ENCODE results near the gene ATXN3L.
"Not testable (repeated sequence)": the region's sequence is repeated elsewhere in the genome, so short reads cannot be mapped to it uniquely, and the experiment has no call there.

Gene ATXN3L

DNA sequence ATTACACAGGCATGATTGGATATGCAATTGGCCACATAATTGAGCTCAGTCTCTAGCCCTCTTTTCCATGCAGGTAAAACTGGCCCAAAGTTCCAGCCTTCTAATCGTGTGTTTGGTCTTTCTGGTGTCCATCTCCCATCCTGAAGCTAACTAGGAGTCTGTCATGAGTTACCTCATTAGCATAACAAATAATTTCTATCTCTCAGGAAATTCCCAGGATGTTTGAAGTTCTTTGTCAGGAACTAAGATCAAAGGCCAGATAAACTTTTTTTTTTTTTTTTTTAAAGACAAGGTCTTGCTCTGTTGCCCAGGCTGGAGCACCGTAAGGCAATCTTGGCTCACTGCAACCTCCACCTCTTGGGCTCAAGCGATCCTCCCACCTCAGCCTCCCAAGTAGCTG, 15.8 kb downstream of the ATXN3L start:
- DNase-seq: no peak

DNA sequence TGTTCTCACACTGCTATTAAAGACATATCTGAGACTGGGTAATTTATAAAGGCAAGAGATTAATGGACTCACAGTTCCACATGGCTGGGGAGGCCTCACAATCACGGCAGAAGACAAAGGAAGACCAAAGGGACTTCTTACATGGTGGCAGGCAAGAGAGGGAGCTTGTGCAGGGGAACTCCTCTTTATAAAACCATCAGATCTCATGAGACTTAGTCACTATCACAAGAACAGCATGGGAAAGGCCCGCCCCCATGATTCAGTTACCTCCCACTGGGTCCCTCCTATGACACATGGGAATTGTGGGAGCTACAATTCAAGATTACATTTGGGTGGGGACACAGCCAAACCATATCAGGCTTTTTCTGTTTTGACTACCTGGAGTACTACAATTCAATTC, 16.6 kb downstream of the ATXN3L start:
- DNase-seq: not testable (repeated sequence)

GRCh38 chrX:13298836-13299235, 21.0 kb downstream of the ATXN3L start:
- DNase-seq: no peak

DNA sequence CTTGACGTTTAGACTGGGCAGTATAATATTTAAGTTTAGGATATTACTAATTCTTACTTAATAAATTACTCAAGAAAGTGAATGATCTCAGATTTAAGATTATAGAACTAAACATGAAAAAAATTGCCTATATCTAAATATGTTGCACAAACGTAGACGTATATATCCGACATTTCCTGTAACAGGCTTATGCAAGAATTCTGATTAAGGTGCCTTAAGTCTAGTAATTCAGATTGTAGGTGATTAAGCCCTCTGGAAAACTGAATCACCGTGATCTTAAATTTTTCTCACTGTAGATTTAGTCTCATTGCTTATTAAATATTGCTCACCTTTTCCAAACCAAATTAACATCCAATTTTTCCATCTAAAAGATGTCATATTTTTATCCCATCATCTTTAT, 24.0 kb downstream of the ATXN3L start:
- no peak for DNase-seq

DNA sequence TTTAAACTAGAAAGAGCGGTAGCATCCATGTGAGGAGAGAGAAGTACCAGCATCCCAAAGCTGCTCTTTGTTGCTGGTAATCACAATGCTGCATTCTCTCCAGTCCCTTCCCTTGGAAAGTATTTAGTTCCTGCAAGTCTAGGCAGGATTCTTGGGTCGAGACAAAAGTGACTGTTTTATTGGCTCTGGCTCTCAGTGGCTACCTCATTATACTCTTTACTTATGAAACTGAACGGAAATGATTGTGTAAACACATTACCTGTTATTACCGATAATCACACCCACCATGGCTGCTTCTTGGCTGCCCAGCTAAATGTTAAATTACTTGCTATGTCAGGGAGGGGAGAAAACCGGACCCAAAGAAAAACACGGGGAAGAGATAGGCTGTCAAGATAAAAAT, 26.2 kb downstream of the ATXN3L start:
- no peak for DNase-seq

DNA sequence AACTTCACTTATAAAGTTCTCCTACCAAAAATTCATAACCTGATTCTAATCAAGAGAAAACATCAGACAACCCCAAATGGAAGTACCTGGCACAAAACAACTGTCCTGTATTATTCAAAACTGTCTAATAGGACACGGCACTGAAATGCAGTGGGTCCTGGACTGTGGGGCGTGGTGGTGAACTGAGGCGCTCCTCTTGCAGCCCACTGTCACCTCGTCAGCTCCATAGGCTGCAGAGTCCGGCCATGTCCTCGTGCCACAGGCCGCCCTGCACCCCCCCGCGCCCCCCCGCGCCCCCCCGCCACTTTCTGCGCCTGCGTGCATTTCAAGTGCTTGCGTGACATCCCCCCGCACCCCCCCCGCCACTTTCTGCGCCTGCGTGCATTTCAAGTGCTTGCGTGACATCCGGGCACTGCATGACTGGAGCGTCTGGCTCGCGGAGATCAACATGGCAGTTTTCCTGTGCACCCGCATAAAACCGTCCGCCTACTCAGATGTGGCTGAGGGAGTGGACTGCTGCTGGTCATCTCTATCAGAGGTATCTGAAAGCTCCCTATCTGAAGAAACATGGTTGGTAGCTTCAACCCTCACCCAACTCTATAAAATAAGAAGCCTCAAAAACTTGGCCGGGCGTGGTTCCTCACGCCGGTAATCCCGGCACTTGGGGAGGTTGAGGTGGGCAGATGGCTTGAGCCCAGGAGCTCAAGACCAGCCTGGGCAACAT, 28.8 kb downstream of the ATXN3L start:
- no peak for DNase-seq

DNA sequence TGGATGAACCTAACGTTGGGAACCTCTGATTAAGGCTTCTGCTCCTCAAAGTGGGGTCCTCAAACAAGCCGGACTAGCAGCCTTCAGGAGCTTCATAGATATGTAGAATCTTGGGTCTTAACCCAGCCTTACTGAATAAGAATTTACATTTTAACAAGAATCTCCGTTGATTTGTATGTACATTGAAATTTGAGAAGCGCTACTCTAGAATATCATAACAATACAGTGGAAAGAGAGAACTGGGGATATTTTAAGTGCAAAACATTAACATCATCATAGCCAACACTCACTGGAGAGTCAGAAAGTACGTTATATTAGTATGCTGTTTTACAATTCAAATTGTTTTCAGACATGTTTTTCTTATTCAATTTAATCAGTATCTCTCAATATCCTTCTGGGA, 31.2 kb downstream of the ATXN3L start:
- no peak for DNase-seq

- DNase-seq: no peak
Measured at GRCh38 chrX:13287816-13288215, 32.0 kb downstream of the ATXN3L start.

DNA sequence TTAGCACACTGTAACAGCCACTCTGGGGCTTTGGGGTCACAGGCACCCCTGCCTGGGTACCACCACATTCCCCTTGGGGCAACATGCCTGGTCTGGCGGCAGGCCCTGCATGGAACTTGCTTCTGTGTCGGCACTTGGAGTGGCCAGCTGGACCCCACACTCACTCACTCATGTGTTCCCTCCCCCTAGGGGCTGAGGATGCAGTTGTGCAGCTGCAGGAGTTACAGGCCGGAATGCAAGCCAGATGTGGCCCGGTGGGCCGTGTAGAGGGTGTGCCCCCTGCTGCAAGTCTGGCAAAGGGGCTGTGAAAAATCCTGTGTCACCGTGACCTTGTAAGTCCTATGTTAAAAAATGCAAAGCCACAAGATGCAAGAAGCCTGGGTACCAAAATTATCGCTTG, 34.2 kb downstream of the ATXN3L start:
- no peak for DNase-seq

DNA sequence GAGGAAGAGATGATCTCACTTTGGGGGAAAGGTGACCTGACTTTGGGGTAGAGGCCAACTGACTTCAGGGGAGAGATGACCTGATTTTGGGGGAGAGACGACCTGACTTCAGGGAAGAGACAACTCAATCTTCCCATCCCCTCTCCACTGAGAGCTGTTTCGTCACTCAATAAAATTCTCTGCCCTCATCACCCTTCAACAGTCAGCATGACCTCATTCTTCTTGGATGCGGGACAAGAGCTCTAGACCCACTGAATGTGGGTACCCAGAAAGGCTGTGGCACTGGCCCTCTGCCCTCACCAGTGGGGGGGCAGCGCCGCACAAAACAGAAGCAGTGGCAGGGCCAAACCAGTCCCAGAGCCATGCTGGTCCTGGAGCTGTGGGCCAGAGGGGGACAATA, 34.6 kb downstream of the ATXN3L start:
- no peak for DNase-seq

DNA sequence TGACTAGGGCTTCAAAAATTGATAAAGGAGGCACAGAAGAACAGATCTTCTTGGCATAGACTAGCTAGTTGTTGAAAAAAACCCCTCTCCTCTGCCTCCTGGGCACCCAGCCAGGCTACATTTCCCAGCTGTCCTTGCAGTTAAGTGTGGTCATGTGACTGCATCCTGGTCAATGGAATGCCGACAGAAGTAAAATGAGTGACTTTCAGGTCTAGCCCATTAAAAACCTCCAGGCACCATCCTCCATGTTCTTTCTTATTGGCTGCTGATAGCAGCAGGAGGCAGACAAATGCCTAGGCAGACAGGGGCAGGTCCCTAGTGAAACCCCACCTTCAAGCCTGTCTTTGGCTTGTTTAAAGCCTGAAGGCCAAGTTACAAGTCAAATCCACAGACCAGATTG, 35.3 kb downstream of the ATXN3L start:
- DNase-seq: no peak

- no peak for DNase-seq
Measured at GRCh38 chrX:13283950-13284546, 35.8 kb downstream of the ATXN3L start.

GRCh38 chrX:13283512-13283911, 36.3 kb downstream of the ATXN3L start:
- no peak for DNase-seq

GRCh38 chrX:13281289-13281688, 38.6 kb downstream of the ATXN3L start:
- no peak for DNase-seq

DNA sequence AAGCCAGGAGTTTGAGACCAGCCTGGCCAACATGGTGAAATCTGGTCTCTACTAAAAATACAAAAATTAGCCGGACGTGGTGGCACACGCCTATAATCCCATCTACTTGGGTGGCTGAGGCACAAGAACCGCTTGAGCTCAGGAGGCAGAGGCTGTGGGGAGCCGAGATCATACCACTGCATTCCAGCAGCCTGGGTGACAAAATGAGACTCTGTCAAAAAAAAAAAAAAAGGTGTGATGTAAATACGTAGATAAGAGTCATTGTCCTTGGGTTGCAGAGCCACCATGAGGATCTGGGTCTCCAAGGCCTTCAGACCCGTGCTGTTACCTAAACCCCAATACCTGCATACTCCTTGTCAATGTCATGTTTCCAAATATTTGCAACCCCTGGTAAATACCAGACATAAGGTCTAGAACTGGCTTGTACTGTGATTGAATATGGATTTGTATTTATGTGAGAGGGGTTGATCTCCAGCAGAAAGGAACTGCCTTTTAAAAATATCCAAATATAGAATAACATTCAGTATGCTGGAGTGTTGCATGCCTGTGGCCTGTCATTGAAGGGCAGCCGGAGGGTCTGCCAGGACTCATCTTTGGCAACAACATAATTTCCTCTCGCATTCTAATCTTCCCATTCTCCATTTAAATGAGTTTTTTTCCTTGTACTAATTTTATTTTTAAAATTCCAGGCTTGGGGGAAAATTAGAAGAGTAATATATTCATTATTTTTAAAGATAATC, 40.4 kb downstream of the ATXN3L start:
- DNase-seq: no peak

DNA sequence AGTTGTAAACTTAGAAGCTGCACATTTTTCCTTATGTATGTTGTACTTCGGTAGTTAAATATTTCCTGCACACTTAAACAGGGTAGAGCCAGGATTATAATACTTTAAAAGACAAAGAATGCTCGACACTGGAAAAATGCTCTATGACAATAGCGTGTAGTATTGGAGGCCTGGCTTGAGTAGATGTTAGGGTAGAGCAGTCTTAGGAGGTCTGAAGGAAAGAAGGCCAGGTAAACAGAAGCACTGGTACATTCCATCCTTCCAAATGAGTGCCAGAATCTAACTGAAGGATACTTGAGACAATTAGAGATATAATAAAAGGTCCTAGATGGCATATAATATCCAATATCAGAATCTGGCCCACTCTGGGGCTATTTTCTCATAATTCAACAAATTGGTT, 42.3 kb downstream of the ATXN3L start:
- no peak for DNase-seq

DNA sequence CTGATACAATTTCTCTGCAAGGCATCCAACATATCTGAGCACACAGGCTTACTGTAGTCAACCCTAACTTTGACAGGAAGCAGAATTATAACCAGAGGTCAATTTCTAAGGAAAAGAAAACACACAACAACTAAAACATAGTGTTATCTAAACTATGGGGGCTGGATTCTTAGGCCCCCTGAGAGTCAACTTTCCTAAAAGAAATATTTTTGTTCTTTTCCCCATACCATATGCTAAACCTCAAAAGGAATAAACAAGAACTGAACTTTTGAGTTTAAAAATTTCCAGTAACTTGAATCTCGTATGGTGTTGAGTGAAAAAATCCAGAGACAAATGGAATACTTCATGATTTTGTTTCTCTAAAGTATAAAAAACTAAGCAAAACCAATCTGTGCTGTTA, 42.9 kb downstream of the ATXN3L start:
- DNase-seq: no peak

- no peak for DNase-seq
Measured at GRCh38 chrX:13275031-13275430, 44.8 kb downstream of the ATXN3L start.

DNA sequence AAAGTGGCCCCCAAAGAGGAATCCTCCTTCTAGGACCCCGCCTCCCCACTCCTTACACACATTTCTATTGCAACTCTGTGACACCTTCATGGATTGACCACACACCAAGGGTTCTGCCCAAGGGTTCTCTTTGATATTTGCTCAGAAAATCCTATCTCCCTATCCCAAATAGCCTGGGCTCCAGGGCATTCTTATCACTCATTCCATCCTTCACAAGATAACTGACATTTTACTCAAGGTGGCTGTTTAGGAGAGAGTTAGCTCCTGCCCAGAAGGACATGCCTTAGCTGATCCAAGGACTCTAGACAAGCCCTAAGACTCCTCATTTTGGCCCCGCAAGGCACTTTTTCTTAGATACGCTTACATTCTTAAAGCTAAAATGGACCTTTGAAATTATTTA, 47.4 kb downstream of the ATXN3L start:
- DNase-seq: no peak

- no peak for DNase-seq
Measured at GRCh38 chrX:13271511-13271910, 48.3 kb downstream of the ATXN3L start.

- DNase-seq: no peak
Measured at GRCh38 chrX:13270360-13270759, 49.5 kb downstream of the ATXN3L start.

DNA sequence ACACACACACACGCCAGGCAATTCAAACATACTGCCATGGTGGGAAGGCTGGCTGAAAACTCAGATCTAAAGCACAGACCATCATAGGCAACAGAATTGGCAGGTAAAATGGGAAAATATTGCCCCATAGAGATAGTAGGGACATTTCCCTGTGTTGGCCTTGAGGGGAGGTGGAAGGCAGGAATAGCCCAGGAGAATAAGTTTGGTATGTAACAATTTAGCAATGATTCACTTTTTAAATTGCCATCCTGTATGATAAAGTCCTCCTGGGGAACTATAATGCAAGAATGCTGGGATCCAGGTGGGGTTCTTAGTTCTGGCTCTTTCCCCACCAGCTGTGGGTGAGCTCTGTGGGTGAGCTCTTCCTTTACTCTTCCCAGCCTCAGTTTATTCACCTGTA, 51.0 kb downstream of the ATXN3L start:
- DNase-seq: no peak

All from activated naive CD4-positive, alpha-beta T cell treated with anti-CD3 and anti-CD28 coated beads, Interleukin-2, amount 50 U/mL, for 16 hours (primary cell).